ENCODE data around the gene LVRN.
A peak's percentile ranks its signal among the peaks of the same experiment; 100 is the strongest.

LVRN gene

GRCh38 chr5:115936031-115936430, 26.2 kb upstream of the LVRN start:
- TF ChIP-seq, protein P1, sequence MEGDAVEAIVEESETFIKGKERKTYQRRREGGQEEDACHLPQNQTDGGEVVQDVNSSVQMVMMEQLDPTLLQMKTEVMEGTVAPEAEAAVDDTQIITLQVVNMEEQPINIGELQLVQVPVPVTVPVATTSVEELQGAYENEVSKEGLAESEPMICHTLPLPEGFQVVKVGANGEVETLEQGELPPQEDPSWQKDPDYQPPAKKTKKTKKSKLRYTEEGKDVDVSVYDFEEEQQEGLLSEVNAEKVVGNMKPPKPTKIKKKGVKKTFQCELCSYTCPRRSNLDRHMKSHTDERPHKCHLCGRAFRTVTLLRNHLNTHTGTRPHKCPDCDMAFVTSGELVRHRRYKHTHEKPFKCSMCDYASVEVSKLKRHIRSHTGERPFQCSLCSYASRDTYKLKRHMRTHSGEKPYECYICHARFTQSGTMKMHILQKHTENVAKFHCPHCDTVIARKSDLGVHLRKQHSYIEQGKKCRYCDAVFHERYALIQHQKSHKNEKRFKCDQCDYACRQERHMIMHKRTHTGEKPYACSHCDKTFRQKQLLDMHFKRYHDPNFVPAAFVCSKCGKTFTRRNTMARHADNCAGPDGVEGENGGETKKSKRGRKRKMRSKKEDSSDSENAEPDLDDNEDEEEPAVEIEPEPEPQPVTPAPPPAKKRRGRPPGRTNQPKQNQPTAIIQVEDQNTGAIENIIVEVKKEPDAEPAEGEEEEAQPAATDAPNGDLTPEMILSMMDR (conservative IDR thresholded peaks at IDR 0.05; ENCODE audit: low read depth, low read length) = no peak
- H3K4me3 ChIP-seq (ENCODE audit: low read depth, low read length) = no peak overlapping the region
- DNase-seq (ENCODE audit: low read depth) = no peak

DNA sequence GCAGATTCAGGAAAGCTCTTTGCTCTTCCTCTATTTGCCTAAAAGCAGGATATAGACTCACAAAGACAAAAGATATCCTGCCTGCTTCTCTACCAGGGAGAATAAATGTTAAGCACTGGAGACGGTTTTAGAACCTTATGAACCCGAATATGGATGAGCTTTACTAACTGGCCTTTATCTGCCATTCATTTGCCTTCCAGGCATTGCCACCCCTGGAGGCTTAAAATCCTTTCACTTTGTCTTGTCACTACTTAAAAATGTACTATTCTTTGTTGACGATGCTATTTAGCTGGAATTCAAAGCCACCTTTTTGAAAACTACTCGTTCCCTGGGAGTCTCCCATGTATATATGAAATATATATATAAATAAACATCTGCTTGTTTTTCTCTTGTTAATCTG, 23.2 kb upstream of the LVRN start:
- no peak overlapping the region for H3K4me3 ChIP-seq (ENCODE audit: low read depth, low read length)
- no peak for DNase-seq (ENCODE audit: low read depth)
- TF ChIP-seq, protein P1 (conservative IDR thresholded peaks at IDR 0.05; ENCODE audit: low read depth, low read length) = no peak

- no peak overlapping the region for H3K4me3 ChIP-seq (ENCODE audit: low read depth, low read length)
- TF ChIP-seq, protein P1 (conservative IDR thresholded peaks at IDR 0.05; ENCODE audit: low read depth, low read length) = no peak
- no peak for DNase-seq (ENCODE audit: low read depth)
These were observed 22.0 kb upstream of the LVRN start for GRCh38 chr5:115940080-115940810.

DNA sequence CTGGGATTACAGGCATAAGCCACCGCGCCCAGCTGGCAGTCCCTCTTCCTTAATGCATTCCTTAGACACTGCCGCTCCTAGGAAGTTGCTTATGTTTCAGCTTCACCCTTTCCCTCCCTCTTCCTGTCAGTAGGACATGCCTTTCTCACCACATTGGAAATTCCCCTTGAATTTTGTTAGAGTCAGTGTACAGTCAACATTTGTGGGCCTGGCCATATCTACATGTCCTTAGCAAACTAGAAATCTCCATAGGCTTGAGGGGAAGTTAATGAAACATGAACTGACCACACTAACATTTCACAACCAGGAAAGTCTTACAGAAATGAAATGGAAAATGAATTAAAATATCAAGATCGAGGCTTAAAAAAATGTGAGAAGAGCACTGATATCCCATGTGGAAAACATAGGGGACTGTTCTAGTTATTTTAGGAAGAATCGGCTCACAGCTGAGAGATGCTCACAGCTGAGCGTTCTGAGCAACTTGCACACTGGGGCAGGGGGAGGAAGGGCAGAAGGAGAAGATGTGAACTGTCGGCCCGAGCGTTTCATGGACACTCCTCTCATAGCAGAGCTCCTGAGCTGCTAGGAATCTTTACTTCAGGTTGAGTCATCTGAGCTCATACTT, 21.1 kb upstream of the LVRN start:
- DNase-seq (ENCODE audit: low read depth) = peak; percentile 99
- TF ChIP-seq, protein P1 (conservative IDR thresholded peaks at IDR 0.05; ENCODE audit: low read depth, low read length) = no peak
- peak overlapping the region; percentile 41 for H3K4me3 ChIP-seq (ENCODE audit: low read depth, low read length)

DNA sequence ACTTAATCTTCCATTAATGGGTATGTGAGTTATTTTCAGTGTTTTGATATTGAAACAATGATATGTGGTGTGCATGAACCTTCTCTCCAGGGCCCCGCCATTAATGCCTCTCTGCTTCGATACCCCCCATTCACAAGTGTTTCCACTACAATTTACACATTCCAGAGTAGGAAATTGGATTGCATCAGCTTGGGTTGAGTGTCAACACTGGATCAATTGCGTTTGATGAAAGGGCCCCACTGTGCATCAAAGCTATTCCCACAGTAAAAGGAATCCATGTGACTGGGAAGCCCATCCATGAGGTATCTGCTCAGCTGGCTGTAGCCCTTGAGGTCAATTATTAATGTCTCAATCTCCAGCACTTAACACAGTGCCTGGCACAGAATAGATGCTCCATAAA, 17.8 kb upstream of the LVRN start:
- H3K4me3 ChIP-seq (ENCODE audit: low read depth, low read length) = no peak overlapping the region
- no peak for DNase-seq (ENCODE audit: low read depth)
- TF ChIP-seq, protein P1 (conservative IDR thresholded peaks at IDR 0.05; ENCODE audit: low read depth, low read length) = no peak

GRCh38 chr5:115946655-115947054, 15.6 kb upstream of the LVRN start:
- TF ChIP-seq, protein P1 (conservative IDR thresholded peaks at IDR 0.05; ENCODE audit: low read depth, low read length) = no peak
- DNase-seq (ENCODE audit: low read depth) = peak; percentile 62
- no peak overlapping the region for H3K4me3 ChIP-seq (ENCODE audit: low read depth, low read length)

DNA sequence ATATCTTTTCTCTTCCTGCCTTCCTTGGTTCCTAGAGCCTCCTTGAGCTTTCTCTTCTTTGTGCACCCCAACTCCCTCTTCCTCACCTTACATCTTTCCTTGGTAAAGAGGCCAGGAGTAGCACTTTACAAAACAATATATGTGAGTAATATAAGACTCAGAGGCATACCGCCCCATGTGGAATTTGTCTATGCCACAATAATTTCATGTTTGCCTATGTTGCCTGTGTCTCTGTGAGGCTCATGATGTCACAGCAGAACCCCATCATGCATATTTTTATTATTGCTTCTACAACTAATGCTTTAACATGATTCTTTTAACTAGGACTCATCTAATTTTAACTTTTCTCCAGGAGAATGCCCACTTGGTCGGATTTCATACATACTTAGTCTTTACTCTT, 15.0 kb upstream of the LVRN start:
- H3K4me3 ChIP-seq (ENCODE audit: low read depth, low read length) = no peak overlapping the region
- TF ChIP-seq, protein P1 (conservative IDR thresholded peaks at IDR 0.05; ENCODE audit: low read depth, low read length) = no peak
- DNase-seq (ENCODE audit: low read depth) = peak; percentile 50
